GM19468 (cell line): ENCODE data around the gene PRKAG2.

ENCODE experiments used
- ATAC-seq: cut with Tn5 transposase; IDR thresholded peaks from one replicate; pipeline ENCODE4 v1.9.1; 2021; ENCODE audit warnings: mild to moderate bottlenecking, moderate library complexity, moderate number of reproducible peaks; ENCODE audit not compliant: unreplicated experiment; ENCODE audit errors: extremely low read depth

Gene PRKAG2

GRCh38 chr7:151724920-151725584, 151.9 kb downstream of the PRKAG2 start:
- no peak for ATAC-seq

GRCh38 chr7:151724250-151724915, 152.5 kb downstream of the PRKAG2 start:
- ATAC-seq, result no peak

DNA sequence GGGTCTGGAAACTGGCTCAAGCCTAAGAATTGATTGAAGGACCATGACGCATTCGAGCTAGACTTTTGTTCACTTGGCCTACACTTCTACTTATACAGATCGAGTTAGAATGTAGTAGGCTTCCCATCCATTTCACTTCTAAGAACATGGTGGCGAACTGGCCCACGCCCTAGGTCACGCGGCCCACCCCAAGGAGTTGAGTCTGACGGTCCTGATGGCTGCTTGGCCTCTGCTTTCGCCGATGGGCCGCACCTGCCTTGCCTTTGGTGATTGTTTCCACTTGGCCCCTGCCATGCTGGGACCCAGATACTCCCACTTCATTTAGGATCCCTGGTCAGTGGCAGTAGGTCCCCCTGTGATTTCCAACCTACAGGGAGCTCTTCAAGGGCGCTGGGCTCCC, 153.6 kb downstream of the PRKAG2 start:
- ATAC-seq, result no peak

DNA sequence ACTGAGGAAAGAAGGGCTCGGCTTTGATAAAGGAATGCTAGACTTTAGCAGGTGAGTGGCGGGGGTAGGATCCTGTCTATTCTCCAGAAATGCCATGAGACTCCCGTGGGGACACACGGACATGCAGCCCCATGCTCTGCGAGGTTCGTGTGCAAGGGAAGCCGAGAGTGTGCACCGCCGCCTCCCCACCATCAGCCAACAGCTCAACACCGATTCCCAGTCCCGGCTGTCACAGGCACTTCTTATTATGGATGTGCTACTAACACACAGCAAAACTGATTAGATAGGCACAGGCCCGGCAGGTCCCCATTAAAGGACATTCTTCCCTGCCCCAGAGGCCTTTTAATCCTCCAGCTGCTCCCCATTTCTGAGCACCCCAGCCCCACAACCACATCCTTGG, 154.4 kb downstream of the PRKAG2 start:
- no peak for ATAC-seq

DNA sequence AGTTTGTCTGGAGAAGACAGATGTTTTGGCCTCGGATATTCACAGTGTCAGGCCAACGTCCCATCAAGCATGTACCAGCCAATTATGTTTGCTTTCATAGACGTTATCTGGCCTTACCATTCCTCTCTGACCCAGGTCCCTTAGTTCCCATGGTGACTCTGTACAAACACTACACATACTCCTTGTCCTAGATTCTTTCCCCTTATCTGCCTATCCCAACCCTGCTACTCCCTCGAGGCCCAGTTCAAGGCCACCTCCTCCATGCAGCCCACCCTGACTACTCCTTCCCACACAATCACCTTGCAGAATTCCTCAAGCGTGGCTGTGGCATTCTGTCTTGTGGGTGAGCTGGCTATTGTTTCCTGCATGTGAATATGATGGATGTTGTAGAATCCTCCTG, 155.2 kb downstream of the PRKAG2 start:
- no peak for ATAC-seq

GRCh38 chr7:151721236-151721635, 155.7 kb downstream of the PRKAG2 start:
- ATAC-seq, result no peak

DNA sequence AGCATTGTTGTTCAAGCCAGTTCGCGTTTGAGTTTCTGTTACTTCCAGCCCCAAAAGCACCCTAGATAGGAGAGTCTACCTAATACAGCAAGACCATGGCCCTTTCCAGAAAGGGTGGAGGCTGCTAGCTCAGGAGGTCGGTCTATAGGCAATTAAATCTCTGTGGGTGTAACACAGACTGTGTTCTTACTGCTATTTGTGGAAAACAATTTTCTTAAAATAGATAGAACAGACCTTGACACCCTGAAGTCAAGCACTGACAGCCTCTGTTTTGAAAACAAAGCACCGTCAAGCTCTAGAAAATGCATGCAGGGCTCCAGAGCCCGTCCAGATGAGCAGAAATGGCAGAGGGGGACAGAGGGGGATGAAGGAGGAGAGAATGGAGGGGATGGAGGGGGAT, 156.6 kb downstream of the PRKAG2 start:
- ATAC-seq, result no peak

- ATAC-seq, result no peak
Observed at GRCh38 chr7:151719897-151720242, 157.0 kb downstream of the PRKAG2 start.

- ATAC-seq, result no peak
Observed at GRCh38 chr7:151719031-151719896, 157.7 kb downstream of the PRKAG2 start.

DNA sequence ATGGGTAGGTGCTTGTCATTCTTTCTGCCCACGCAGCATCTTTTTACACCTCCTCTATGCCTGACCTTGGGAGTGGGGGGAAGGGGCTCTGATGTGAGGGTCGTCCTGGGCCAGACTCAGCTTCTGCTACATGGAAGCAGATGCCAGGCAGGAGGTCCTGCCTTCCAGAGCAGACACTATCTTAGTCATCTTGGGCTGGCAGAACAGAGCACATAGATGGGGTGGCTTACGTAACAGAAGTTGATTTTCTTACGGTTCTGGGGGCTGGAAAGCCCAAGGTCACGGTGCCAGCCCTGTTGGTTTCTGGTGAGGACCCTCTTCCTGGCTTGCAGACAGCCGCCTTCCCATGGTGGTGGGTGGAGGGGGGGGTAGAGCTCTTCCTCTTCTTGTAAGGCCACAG, 159.0 kb downstream of the PRKAG2 start:
- no peak for ATAC-seq

- ATAC-seq, result no peak
Observed at GRCh38 chr7:151717415-151717814, 159.5 kb downstream of the PRKAG2 start.

- ATAC-seq, result no peak
Observed at GRCh38 chr7:151716323-151716722, 160.6 kb downstream of the PRKAG2 start.

DNA sequence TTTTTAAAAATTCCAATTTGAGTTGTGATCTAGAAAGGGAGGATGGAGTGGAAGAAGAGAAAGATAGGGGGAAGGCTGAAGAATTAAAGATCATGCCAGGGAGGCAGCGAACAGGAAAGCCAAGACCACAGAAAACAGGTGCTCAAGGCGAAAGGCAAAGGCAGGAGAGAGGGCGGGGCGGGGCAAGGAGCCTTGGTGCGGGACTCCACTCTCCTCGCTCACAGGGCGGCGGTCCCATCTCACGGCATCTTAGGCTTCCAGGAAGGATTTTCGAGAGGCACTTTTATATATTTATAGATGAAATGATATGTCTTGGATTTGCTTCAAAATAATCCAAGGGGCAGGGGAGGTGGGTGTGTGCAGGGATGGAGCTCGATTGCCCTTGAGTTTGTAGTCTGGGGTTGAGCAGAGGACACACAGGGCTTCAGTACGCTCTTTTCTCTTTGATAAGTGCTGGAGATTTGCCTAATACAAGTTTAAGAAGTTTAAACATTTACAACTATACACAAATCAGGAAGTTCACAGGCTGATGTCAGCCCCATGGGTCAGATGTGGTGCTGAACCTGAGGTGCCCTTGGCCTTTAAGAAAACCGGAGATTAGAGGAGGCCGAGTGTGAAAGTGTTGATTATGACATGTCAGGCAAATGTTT, 161.1 kb downstream of the PRKAG2 start:
- no peak for ATAC-seq

GRCh38 chr7:151714201-151714600, 162.7 kb downstream of the PRKAG2 start:
- ATAC-seq, result no peak

GRCh38 chr7:151712810-151713125, 164.1 kb downstream of the PRKAG2 start:
- no peak for ATAC-seq

DNA sequence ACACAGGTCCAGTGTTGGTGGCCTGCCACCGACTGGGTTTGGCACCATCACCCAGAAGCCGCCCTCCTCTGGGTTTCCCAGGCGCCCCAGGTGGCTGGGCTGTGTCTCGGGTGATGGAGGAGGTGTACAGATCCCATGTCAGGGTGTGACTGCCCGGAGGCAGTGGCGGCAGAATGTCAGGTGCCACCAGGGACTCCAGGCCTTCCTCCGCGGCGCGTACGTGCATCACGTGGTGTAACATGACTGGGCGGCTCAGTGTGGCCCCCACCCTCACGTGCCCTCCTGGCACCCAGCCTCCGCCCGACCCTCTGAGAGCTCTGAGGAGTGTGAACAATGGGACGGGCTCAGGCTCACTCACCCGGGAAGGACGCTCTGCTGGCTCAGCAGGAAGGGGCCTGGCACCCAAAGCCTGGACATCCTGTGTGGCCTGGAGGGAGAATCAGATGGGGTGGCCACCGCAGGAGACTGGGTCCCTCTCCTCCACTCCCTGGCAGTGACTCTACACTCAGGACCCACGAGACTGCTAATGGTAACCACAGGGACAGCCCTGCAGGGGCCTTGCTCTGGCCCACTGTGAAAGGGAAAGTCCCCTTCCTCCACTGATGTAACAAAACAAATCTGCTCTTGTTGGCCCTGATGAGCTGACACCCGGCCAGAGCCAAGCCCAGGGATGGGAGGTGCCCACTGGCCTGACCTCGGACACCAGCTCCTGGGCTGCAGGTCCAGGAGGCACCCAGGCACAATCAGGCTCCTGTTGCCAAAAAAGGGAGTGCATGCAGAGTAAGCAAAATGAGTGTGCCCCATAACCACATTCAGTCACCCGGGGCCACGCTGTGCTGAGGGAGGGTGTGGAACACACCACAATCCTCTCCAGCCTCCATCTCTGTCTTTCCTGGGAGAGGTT, 164.8 kb downstream of the PRKAG2 start:
- no peak for ATAC-seq

GRCh38 chr7:151711435-151711872, 165.5 kb downstream of the PRKAG2 start:
- ATAC-seq, result no peak

DNA sequence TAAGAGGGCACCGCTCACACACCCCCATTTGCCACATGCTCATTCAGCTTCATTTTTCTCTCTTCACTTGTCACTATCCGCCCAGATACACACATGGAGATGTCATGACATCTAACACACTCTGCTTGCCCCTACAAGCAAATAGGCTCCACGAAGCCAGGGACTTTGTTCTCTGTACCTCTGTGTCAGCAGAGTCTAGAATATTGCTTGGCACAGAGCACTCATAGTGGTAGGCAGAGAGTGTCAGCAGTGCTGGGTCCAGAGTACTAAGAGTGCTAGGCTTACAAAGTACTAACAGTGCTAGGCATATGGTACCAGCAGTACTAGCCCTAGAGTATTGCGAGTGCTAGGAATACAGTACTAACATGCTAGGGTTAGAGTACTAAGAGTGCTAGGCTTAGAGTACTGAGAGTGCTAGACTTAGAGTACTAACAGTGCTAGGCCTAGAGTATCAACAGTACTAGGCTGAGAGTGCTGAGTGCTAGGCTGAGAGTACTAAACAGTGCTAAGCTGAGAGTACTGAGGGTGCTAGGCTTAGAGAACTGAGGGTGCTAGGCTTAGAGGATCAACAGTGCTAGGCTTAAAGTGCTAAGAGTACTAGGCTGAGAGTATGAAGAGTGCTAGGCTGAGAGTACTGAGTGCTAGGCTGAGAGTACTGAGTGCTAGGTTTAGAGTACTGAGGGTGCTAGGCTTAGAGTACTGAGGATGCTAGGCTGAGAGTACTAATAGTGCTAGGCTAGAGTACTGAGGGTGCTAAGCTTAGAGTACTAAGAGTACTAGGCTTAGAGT, 166.1 kb downstream of the PRKAG2 start:
- no peak for ATAC-seq

DNA sequence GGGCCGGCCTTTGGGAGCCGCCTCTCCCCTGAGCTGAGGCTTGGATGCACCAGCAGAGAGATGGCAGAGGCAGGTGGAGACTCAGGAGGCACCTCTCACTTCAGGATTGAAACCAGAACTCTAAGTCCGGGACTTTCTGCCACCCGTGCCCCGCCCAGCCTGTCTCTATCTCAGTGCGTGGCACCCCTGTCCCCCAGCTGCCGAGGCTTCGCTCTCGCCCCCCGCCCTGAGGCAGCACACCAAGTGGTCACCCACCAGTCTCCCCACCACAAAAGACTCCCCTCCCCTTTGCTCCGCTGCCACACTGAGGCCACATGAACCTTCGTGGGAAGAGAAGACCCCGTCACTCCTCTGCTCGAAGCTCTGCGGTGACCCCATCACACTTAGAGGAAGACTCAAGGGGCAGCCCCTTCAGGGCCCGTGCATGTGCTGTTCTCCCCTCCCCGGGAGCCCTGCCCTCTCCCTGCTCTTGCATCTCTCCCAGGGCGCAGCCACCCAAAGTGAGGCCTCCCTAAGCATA, 166.7 kb downstream of the PRKAG2 start:
- no peak for ATAC-seq
